ENCODE data around the gene HSD17B3.
"Not testable (repeated sequence)": the region's sequence is repeated elsewhere in the genome, so short reads cannot be mapped to it uniquely, and the experiment has no call there.

The HSD17B3 gene

DNA sequence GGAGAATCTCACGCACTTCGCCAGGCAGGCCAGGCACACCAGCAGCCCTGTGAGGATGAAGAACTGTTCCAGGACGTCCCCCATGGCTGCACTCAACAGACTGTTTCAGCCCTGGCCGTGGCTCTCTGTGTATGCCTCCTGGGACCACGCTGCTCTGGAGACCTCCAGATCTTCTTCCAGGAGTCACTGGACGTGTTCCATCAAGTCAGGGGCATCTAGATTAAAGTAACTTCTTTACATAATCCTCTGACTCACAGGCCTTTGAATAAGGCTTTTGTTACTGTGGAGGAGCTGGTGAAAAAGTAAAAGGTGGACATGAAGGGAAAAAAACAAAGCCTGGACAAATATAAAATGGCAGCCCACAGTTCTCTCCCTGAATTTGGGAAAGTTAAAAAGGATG, at the start of gene HSD17B3:
Gene HSD17B3, minus strand, starts transcription at position 156 of the 400 bp plus-strand sequence. Its CDS starts 72 bp downstream, at position 84.
- in situ Hi-C loops (cut with MboI; ENCODE audit: low sequenced_read_pairs) = no loop called here

DNA sequence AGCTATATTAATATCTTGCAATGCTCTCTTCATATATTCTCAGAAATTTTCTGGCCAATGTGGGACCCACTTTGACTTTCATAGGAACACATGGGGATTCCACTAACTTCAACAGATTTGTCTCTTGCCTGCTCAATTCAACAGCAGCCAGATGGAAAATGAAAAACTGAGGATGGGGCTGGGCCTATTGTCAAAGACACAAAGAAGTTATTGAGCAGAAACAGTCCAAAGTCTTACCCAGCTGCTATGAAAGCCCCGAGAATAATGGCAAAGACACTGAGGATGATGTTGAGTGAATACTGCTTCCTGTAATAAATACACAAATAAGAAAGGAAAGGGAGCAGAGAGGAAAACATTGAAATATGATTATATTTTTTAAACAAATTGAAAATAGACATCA, 48.9 kb upstream of the HSD17B3 start:
- in situ Hi-C loops (cut with MboI; ENCODE audit: low sequenced_read_pairs) = no loop called here

DNA sequence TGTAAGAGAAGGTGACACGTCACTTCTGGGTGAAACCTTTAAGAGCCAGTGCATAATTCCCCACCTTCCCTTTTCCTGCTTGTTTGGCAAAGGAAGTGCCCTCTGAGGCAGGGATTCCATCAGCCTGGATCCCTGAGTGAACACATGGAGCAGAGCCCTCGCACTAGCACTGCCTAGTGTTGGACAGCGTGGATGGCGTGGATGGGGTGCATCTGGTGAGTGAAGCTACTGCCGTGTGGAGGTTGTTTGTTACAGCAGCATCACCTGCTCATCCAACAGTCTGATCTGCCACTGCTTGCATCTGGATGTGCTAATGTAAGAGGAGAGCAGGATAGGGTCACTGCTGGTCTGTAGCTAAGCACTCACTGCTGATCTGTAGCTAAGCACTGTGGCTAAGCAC, 46.3 kb upstream of the HSD17B3 start:
- in situ Hi-C loops (cut with MboI; ENCODE audit: low sequenced_read_pairs) = no loop called here

DNA sequence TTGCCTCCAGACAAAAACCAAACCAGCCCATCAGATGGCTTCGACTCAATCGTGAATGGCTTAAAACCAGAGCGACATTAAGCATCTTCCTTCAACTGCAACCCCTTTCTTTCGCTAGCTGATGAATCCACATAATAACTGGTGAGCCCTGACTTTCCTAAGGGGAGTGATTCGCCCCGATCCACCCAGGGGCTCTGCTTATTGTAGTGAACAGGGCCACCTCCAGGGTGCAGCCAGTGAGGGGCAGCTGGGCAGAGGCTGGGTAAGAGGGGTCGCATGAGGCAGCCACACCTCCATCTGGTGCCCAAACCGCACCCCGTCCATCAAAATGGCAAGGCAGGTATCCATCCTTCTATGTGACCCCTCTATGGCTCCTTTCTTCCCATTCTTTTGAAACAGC, 43.6 kb upstream of the HSD17B3 start:
- in situ Hi-C loops (cut with MboI; ENCODE audit: low sequenced_read_pairs) = no loop called here

DNA sequence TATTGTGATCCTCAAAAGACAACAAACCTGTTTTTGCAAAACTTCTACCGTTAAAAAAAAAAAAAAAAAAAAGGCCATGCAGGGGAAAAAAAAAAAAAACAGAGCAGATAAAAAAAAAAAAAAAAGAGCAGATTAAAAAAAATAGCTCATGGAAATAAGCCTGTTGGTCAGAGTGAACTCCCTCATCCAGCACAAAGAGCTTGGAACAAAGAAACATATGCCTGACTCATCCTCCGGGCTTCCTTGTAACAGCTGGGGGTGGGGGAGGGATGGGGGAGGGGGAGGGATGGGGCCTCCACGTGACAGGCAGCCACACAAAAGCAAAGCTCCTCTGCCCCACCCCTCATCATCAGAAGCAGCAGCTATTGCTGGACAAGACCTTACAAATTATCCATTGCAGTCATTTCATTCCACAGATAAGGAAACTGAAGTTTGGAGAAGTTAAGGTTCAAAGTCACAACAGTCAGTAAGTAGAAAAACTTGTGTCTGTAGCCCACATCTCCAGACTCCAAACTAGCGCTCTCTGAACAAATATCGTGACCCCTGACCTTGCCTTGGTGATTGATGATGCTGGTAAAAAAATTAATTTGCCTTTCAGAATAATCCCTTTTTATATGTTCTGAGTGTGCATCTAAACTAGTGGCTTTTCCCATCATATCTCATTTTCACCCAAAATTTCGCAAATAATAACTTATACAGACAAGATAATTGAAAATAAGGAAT, 42.6 kb upstream of the HSD17B3 start:
- in situ Hi-C loops (cut with MboI; ENCODE audit: low sequenced_read_pairs) = no loop called here

DNA sequence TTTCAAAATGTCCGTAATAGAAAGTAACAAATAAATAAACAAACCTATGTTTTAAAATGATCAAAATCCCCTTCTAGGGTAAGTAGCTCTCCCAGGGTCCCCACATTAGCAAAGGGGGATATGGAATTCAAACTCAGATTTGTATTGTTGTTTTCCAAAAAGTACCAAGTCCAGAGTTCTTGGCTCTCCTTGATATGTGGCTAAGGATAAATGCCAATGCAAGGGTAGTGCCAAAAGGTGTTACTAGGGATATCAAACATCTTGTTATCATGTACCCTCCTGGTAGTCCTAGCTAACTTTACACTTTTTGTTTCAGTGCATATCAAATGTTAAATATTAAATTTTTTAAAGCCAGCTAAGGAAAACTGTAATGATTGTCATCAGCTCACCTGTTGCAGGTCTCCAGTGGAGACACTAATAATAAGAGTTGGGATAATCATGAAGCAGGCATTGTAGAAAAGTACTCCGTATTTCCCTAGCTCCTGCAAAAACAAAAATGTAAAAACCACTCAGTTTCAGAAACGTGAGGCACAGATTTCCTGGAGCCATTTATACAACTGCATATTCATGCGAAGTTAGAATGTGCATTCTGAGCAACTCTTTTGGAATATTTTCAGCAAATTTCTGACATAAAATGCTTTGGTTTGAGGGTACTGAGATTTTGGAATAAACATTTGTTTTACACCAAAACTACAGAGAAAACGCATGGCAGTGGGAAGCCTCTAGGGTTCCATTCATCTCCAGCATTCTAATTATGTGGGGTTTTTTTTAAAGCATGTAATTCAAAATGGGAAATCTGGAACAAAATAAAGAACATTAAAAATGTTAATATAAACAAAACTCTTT, 41.8 kb upstream of the HSD17B3 start:
- in situ Hi-C loops (cut with MboI; ENCODE audit: low sequenced_read_pairs) = no loop called here

DNA sequence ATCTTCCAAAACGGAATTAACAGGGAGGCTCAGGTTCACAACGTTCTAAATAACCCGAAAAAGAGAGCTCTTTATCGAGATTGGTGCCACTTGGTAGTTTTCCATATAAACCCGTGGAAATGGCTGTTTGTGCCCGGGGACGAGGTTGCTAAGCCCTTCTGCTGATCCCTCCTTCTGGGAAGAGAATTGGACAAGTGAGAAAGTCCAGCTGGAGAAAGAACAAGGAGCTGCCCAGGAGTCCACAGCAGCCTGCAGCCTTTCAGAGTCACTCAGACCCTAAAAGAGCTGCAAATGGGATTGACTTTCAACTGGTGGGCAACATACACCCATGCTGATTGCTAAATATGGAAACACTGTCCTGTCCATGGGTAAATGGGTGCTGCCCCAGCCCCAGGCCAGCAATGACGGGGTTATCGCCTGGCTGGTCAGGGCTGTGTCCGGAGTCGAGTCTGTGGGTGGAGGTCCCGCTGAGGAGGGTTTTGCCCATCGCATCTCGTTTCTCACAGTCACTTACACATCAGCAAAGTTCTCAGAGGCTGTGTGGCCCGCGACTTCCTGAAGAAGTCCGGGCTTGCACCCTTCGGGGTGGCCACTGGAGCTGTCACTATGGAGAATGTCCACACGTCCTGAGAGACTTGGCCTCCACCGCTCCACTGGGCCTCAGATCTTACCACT, 40.7 kb upstream of the HSD17B3 start:
- in situ Hi-C loops (cut with MboI; ENCODE audit: low sequenced_read_pairs) = no loop called here

DNA sequence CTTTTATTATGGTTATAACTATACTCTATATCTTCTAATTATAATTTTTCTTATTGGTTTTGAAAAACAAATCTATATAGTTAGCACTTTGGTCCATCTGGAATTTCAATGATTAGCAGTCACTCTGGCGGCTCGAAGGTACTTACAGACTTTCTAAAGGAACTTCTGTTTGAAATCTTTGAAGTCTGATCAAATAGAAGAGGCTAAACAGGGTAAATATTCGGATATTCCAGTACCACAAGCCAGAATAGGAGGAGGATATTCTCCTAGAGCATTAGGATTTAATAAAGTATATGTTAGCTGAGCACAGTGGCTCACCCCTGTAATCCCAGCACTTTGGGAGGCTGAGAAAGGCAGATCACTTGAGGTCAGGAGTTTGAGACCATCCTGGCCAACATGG, 38.7 kb upstream of the HSD17B3 start:
- in situ Hi-C loops (cut with MboI; ENCODE audit: low sequenced_read_pairs) = no loop called here

DNA sequence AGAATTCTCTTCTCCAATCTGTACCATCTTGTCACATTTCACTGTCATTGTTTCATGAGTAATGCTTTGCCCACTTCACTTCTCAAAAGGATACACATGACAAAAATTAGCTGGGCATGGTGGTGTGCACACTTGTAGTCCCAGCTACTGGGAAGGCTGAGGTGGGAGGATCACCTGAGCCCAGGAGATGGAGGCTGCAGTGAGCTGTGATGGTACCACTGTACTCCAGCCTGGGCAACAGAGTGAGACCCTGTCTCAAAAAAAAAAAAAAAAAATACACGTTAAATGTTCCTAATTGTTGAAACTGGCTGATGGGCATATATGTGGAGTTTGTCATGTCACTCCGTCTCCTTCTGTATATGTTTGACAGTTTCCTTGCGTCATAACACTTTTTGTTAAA, 36.3 kb upstream of the HSD17B3 start:
- in situ Hi-C loops (cut with MboI; ENCODE audit: low sequenced_read_pairs) = no loop called here

DNA sequence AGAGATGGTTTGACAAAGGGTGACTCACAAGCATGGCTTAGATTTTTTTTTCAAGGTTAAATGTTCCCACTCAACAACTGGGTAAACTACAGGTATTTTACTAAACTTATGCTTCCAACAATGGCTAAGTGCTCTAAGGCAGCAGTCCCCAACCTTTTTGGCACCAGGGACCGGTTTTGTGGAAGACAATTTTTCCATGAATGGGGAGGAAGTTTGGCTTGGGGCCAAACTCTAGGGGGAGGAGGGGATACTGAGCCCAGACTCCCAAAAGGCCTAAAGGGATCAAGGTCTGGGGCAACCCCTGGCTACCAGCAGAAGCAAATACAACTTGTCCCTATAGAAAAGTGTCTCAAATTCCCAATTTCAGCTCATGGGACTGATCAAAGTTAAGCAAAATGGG, 32.0 kb upstream of the HSD17B3 start:
- in situ Hi-C loops (cut with MboI; ENCODE audit: low sequenced_read_pairs) = no loop called here

DNA sequence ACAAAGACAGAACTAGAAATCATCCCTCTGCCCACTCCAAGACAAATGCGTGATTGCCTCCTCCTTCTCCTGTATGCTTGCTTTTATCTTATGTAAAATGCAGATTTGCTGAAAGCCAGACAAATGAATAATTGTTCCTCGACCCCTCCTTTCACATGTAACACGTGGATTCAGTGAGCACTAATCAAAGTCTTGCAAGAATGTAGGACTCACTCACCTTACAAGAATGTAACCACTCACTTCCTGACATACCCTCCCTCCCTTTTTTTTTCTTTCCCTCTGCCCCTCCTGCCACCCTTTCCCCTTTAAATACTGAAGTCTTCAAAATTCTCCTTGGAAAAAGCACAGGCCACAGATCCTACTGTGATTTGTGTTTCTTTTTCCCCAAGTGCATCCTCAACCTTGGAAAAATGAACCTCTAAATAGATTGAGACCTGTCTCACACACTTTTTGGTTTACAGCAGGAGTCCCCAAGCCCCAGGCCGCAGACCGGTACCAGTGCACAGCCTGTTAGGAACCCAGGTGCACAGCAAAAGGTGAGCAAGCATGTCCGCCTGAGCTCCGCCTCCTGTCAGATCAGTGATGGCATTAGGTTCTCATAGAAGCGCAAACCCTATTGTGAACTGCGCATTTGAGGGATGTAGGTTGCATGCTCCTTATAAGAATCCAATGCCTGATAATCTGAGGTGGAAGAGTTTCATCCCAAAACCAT, 29.4 kb upstream of the HSD17B3 start:
- in situ Hi-C loops (cut with MboI; ENCODE audit: low sequenced_read_pairs) = no loop called here

DNA sequence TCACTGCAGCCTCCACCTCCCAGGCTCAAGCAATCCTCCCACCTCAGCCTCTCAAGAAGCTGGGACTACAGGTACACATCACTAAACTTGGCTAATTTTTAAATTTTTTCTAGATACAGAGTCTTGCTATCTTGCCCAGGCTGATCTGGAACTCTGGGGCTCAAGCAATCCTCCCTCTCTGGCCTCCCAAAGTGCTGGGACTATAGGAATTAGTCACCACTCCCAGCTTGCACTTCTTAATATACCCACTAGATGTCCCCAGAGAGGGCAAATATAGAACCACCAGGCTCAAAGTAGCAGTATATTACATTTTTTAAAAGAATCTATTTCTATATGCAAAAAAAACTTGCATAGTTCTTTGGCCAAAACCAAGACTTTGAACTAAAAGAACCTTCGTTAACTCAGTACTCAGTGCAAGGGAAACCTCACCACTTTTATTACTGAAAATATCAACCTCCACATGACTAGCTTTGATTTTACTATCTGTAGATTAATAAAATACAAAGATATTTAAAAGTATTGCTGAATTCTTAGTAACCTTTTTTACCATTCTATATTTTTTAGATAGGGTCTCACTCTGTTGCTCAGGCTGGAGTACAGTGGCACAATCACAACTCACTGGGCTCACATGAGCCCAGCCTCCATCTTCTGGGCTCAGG, 25.8 kb upstream of the HSD17B3 start:
- in situ Hi-C loops (cut with MboI; ENCODE audit: low sequenced_read_pairs) = no loop called here

DNA sequence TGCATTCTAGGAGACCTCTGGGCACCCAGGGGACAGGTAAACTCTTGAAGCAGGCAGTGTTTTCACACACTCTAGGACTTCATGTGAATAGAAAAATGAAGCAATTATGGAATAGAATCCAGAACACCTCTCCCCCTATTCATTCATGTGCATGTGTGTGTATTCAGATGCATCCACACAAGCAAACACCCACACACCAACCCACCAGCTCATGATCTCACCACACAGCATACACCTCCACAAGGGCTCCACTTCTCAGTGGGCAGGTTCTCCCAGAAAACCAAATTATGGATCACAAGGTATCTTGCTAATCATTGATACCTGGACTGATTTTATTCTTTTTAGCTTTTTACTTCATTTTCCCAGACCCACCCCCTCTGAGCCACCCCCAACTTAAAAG, 21.2 kb upstream of the HSD17B3 start:
- in situ Hi-C loops (cut with MboI; ENCODE audit: low sequenced_read_pairs) = no loop called here

DNA sequence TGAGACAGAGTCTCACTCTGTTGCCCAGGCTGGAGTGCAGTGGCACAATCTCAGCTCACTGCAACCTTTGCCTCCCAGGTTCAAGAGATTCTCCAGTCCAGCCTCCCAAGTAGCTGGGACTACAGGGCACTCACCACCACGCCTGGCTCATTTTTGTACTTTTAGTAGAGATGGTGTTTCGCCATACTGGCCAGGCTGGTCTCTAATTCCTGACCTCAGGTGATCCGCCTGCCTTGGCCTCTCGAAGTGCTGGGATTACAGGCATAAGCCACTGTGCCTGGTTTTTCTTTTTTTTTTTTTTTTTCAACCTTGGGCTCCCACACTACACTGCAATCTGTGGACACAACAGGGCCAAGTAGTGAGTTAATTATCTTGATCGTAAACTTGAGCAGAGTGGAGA, 20.8 kb upstream of the HSD17B3 start:
- in situ Hi-C loops (cut with MboI; ENCODE audit: low sequenced_read_pairs) = not testable (repeated sequence)

DNA sequence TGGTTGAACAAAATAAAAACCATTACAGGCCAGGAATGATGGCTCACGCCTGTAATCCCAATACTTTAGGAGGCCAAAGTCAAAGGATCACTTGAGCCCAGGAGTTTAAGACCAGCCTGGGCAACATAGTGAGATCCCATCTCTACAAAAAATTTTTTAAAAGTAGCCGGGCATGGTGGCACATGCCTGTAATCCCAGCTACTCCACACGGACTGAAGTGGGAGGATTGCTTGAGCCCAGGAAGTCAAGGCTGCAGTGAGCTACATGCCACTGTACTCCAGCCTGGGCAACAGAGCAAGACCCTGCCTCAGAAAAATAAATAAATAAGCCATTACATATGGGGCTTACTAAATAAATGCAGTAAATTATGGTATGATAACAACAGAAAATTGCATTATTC, 20.2 kb upstream of the HSD17B3 start:
- in situ Hi-C loops (cut with MboI; ENCODE audit: low sequenced_read_pairs) = not testable (repeated sequence)

DNA sequence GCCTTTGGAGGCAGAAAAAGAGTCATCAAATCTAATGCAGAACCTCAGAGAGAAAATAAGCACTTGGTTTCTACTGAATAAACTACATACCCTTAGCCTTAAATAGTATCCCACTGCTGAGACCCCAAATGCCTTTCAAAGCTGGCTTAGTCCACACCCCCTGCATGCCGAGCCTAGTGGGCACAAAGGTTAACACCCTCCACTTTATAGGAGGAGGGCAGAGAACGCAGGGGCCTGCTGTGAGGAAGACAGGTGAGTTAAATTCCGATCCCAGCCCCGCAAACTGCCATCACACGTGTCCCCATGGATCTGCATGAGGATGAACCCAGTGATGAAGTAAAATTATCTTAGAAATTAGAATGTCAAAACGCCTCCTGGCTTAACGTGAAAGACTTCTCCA, 19.5 kb upstream of the HSD17B3 start:
- in situ Hi-C loops (cut with MboI; ENCODE audit: low sequenced_read_pairs) = no loop called here

DNA sequence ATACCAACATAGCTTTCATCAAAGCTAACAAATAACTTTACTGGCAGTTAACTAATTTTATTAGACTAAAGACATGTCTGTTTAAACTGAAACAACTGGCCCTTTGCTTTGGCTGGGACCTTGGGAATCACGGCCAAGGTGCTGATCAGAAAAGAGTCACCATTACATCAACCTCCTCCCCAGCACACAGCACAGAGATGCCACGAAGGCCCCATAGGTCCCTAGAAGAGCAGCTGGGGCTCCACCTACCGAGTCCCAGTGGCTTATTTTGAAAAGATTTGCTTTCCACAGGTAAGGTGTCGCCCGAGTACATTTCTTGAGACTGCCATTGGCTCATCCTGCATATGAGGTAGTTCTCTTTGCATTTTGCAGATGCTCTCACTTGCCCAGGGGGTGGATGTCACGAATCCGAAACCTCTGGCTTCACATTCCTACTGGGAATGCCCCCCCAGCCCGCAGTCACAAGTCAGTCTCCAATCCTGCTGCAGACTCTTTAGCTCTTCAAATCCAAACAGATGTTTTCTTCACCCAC, 18.8 kb upstream of the HSD17B3 start:
- in situ Hi-C loops (cut with MboI; ENCODE audit: low sequenced_read_pairs) = no loop called here

DNA sequence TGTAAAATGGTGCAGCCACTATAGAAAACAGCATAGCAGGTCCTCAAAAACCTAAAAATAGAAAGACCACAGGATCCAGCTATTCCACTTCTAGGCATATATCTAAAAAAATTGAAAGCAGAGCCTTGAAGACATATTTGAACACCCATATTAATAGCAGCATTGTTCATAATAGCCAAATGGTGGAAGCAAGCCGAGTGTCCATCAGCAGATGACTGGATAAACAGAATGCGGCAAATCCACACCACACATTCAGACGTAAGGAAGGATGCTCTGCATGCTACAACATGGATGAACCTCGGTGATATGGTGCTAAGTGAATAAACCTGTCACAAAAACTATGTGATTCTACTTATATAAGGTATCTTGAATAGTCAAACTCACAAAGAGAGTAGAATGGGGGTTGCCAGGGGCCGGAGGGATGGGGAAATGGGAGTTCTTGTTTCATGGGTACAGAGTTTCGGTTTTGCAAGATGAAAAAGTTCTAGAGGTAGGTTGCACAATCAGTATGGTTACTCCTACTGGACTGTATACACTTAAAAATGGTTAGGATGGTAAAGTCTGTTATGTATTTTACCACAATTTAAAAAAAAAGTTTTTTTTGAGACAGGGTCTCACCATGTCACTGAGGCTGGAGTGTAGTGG, 17.1 kb upstream of the HSD17B3 start:
- in situ Hi-C loops (cut with MboI; ENCODE audit: low sequenced_read_pairs) = no loop called here

DNA sequence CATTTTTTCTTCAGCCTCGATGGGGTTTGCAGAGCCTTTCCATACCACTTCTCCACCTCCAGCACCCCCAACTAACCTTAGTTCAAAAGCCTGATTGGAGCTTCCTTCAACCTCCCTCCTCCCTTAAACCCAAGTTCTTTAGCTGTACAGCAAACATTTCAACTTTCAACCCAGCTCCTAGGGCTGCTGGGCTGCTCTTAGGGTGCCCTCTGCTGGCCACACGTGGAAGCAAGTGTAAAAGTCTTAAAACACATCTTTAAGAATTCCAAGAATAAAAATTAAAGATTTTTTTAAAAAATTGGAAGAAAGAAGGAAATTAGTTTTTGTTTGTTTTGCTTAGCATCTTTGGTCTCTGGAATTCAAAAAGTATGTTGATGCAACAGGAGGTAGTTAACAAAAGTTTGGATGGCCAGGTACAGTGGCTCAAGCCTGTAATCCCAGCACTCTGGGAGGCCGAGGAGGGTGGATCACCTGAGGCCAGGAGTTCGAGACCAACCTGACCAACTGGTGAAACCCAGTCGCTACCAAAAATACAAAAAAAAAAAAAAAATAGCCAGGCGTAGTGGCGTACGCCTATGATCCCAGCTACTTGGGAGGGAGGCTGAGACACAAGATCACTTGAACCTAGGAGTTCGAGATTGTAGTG, 15.5 kb upstream of the HSD17B3 start:
- in situ Hi-C loops (cut with MboI; ENCODE audit: low sequenced_read_pairs) = no loop called here

Data from hTERT RPE-1 (cell line).